ENCODE data around the gene SYNE1. TPM values are rescaled to one million over a fixed set of nuclear protein-coding genes. Genes with fewer than 3 reads are reported as not detected.

The SYNE1 gene
- total and polyA plus RNA-seq, 4 donors, result 10.2 to 105 (median 24.5) TPM

DNA sequence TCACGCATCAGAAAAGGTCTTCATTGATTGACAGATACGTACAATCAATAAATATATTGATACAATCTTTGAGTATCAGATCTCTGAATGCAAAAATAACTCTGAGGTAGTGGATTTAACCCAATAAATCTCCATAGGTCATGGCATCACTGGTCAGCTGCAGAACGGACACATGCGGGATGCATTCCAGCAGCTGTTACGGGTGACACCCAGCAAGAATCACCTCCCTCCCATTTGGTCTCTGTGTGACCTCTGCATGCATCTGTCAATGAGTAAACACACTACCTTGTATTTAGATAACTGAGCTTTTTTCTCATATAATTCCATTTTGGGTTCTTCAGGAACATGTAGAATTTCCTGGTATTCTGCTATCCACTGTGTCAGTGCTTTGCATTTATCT, 285.4 kb downstream of the SYNE1 start:
- WGBS, result 94% methylated on average over 5 of the region's 5 CpGs
- H3K27me3 ChIP-seq (ENCODE audit: control insufficient read depth in 4 of 4, insufficient read depth in 4 of 4, low read length in 3 of 4), result no peaks in the 10 kb centered on the region
- TF ChIP-seq HNF4A (conservative IDR thresholded peaks at IDR 0.05), result no peak
- TF ChIP-seq, protein P1, sequence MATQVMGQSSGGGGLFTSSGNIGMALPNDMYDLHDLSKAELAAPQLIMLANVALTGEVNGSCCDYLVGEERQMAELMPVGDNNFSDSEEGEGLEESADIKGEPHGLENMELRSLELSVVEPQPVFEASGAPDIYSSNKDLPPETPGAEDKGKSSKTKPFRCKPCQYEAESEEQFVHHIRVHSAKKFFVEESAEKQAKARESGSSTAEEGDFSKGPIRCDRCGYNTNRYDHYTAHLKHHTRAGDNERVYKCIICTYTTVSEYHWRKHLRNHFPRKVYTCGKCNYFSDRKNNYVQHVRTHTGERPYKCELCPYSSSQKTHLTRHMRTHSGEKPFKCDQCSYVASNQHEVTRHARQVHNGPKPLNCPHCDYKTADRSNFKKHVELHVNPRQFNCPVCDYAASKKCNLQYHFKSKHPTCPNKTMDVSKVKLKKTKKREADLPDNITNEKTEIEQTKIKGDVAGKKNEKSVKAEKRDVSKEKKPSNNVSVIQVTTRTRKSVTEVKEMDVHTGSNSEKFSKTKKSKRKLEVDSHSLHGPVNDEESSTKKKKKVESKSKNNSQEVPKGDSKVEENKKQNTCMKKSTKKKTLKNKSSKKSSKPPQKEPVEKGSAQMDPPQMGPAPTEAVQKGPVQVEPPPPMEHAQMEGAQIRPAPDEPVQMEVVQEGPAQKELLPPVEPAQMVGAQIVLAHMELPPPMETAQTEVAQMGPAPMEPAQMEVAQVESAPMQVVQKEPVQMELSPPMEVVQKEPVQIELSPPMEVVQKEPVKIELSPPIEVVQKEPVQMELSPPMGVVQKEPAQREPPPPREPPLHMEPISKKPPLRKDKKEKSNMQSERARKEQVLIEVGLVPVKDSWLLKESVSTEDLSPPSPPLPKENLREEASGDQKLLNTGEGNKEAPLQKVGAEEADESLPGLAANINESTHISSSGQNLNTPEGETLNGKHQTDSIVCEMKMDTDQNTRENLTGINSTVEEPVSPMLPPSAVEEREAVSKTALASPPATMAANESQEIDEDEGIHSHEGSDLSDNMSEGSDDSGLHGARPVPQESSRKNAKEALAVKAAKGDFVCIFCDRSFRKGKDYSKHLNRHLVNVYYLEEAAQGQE (IDR thresholded peaks at IDR 0.05), result no peak
- TF ChIP-seq, protein P2, sequence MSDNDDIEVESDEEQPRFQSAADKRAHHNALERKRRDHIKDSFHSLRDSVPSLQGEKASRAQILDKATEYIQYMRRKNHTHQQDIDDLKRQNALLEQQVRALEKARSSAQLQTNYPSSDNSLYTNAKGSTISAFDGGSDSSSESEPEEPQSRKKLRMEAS (IDR thresholded peaks at IDR 0.05), result no peak
- TF ChIP-seq FOXA2 (IDR thresholded peaks at IDR 0.05), result no peak
- TF ChIP-seq, protein P3, sequence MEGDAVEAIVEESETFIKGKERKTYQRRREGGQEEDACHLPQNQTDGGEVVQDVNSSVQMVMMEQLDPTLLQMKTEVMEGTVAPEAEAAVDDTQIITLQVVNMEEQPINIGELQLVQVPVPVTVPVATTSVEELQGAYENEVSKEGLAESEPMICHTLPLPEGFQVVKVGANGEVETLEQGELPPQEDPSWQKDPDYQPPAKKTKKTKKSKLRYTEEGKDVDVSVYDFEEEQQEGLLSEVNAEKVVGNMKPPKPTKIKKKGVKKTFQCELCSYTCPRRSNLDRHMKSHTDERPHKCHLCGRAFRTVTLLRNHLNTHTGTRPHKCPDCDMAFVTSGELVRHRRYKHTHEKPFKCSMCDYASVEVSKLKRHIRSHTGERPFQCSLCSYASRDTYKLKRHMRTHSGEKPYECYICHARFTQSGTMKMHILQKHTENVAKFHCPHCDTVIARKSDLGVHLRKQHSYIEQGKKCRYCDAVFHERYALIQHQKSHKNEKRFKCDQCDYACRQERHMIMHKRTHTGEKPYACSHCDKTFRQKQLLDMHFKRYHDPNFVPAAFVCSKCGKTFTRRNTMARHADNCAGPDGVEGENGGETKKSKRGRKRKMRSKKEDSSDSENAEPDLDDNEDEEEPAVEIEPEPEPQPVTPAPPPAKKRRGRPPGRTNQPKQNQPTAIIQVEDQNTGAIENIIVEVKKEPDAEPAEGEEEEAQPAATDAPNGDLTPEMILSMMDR (IDR thresholded peaks at IDR 0.05; ENCODE audit: low read depth, low read length, missing input control), result no peak
- TF ChIP-seq, protein P4, sequence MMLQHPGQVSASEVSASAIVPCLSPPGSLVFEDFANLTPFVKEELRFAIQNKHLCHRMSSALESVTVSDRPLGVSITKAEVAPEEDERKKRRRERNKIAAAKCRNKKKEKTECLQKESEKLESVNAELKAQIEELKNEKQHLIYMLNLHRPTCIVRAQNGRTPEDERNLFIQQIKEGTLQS (IDR thresholded peaks at IDR 0.05), result no peak
- TF ChIP-seq EGR1 (IDR thresholded peaks at IDR 0.05; ENCODE audit: low read depth in 2 of 2), result no peak
- no peak for TF ChIP-seq HNF4G (IDR thresholded peaks at IDR 0.05)
- no peak for TF ChIP-seq RXRA (IDR thresholded peaks at IDR 0.05)
- TF ChIP-seq YY1 (IDR thresholded peaks at IDR 0.05), result no peak
- TF ChIP-seq FOXA1 (IDR thresholded peaks at IDR 0.05), result no peak
- no peak for TF ChIP-seq SP1 (IDR thresholded peaks at IDR 0.05)
- TF ChIP-seq, protein P5, sequence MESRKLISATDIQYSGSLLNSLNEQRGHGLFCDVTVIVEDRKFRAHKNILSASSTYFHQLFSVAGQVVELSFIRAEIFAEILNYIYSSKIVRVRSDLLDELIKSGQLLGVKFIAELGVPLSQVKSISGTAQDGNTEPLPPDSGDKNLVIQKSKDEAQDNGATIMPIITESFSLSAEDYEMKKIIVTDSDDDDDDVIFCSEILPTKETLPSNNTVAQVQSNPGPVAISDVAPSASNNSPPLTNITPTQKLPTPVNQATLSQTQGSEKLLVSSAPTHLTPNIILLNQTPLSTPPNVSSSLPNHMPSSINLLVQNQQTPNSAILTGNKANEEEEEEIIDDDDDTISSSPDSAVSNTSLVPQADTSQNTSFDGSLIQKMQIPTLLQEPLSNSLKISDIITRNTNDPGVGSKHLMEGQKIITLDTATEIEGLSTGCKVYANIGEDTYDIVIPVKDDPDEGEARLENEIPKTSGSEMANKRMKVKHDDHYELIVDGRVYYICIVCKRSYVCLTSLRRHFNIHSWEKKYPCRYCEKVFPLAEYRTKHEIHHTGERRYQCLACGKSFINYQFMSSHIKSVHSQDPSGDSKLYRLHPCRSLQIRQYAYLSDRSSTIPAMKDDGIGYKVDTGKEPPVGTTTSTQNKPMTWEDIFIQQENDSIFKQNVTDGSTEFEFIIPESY (IDR thresholded peaks at IDR 0.05), result no peak
- TF ChIP-seq TAF1 (conservative IDR thresholded peaks at IDR 0.05), result no peak
- no peak for TF ChIP-seq RAD21 (IDR thresholded peaks at IDR 0.05)
- no peak for TF ChIP-seq JUND (IDR thresholded peaks at IDR 0.05)
- no peak overlapping the region for H3K27ac ChIP-seq (ENCODE audit: low read depth in 1 of 2, low read length in 2 of 2)
- H3K9me3 ChIP-seq (ENCODE audit: control insufficient read depth in 4 of 4, low read length in 3 of 4), result no peaks in the 10 kb centered on the region
- peaks cover 0 to 2% (median 0%) of the 10 kb centered on the region in 4 donors for H3K4me1 ChIP-seq (ENCODE audit: control insufficient read depth in 4 of 4, insufficient read depth in 4 of 4, low read length in 3 of 4)
- peaks cover 0 to 6% (median 4%) of the 10 kb centered on the region in 4 donors for H3K36me3 ChIP-seq (ENCODE audit: control insufficient read depth in 4 of 4, insufficient read depth in 3 of 4, low read depth in 1 of 4, low read length in 3 of 4)
- no peak overlapping the region for H3K9ac ChIP-seq (ENCODE audit: low read depth in 1 of 2, low read length in 2 of 2)
- H3K4me3 ChIP-seq (ENCODE audit: low read depth in 1 of 3, low read length in 3 of 3), result no peak overlapping the region
- no peak for DNase-seq (ENCODE audit: low spot score)

DNA sequence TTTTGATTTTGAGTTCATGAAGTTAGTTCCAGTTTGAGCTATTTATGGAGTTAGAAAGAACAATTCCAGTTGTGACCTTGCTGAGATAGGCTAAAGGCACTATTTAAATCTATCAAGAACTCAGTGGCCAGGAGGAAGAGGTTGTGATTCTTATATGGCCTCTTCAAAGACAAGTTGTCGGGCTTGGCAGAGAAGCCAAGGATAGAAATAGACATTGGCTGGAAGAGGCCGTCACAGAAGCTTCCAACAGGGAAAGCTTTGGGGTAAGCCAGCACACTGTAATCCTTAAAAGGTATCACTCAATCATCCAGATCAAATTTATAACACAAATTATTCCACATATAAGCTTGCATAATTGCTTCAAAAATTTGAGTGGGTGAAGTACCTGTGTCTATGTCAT, 286.1 kb downstream of the SYNE1 start:
- H3K4me1 ChIP-seq (ENCODE audit: control insufficient read depth in 4 of 4, insufficient read depth in 4 of 4, low read length in 3 of 4), result no peaks in the 10 kb centered on the region
- H3K9me3 ChIP-seq (ENCODE audit: control insufficient read depth in 4 of 4, low read length in 3 of 4), result no peaks in the 10 kb centered on the region
- no peaks in the 10 kb centered on the region for H3K27me3 ChIP-seq (ENCODE audit: control insufficient read depth in 4 of 4, insufficient read depth in 4 of 4, low read length in 3 of 4)
- no peak overlapping the region for H3K27ac ChIP-seq (ENCODE audit: low read depth in 1 of 2, low read length in 2 of 2)
- no peak overlapping the region for H3K9ac ChIP-seq (ENCODE audit: low read depth in 1 of 2, low read length in 2 of 2)
- H3K36me3 ChIP-seq (ENCODE audit: control insufficient read depth in 4 of 4, insufficient read depth in 3 of 4, low read depth in 1 of 4, low read length in 3 of 4), result peaks cover 0 to 6% (median 4%) of the 10 kb centered on the region in 4 donors
- WGBS, result 91% methylated on average over 2 of the region's 2 CpGs
- TF ChIP-seq SP1 (IDR thresholded peaks at IDR 0.05), result no peak
- no peak for TF ChIP-seq FOXA2 (IDR thresholded peaks at IDR 0.05)
- TF ChIP-seq YY1 (IDR thresholded peaks at IDR 0.05), result no peak
- TF ChIP-seq NR2F2 (IDR thresholded peaks at IDR 0.05), result no peak
- TF ChIP-seq GABPA (IDR thresholded peaks at IDR 0.05 in 1 of 2, conservative IDR thresholded peaks at IDR 0.05 in 1 of 2), result no peak
- TF ChIP-seq, protein P2 (IDR thresholded peaks at IDR 0.05), result no peak
- no peak for TF ChIP-seq EGR1 (IDR thresholded peaks at IDR 0.05; ENCODE audit: low read depth in 2 of 2)
- TF ChIP-seq TAF1 (conservative IDR thresholded peaks at IDR 0.05), result no peak
- no peak for TF ChIP-seq RXRA (IDR thresholded peaks at IDR 0.05)
- TF ChIP-seq, protein P5 (IDR thresholded peaks at IDR 0.05), result no peak
- TF ChIP-seq, protein P1 (IDR thresholded peaks at IDR 0.05), result no peak
- TF ChIP-seq RAD21 (IDR thresholded peaks at IDR 0.05), result no peak
- no peak for DNase-seq (ENCODE audit: low spot score)
- no peak overlapping the region for H3K4me3 ChIP-seq (ENCODE audit: low read depth in 1 of 3, low read length in 3 of 3)
